Gastrocnemius medialis (tissue), 4 donors: ENCODE results near the gene CDK5RAP1. TPM values are rescaled to one million over a fixed set of nuclear protein-coding genes. Genes with fewer than 3 reads are reported as not detected.
A peak's percentile ranks its signal among the peaks of the same experiment; 100 is the strongest.
"Not testable (repeated sequence)": the region's sequence is repeated elsewhere in the genome, so short reads cannot be mapped to it uniquely, and the experiment has no call there.

Experiments
- ATAC-seq, 2 donors: fragments of 150-250 bp; one replicate each; pipeline ENCODE4 v1.9.1; 2016
- DNase-seq, 2 donors: peaks; one replicate each; pipeline ENCODE4 v3.0.0-alpha.2; 2019
- H3K27ac ChIP-seq, 4 donors: fragments of 200-600 bp; sonication (generic); 1 replicate in 1 of 4; 2 replicates in 3 of 4; pipeline ENCODE4 v1.5.1; 2016 to 2018; ENCODE audit warnings: mild to moderate bottlenecking in 2 of 4, moderate library complexity in 1 of 4
- H3K27me3 ChIP-seq, 3 donors: fragments of 200-600 bp; sonication (generic) in 2 of 3; 1 replicate in 1 of 3; 2 replicates in 2 of 3; pipeline versions ENCODE4 v1.5.1 to v1.6.0; 2016 to 2019; ENCODE audit warnings: mild to moderate bottlenecking in 1 of 3, moderate library complexity in 1 of 3
- H3K36me3 ChIP-seq, 2 donors: fragments of 200-600 bp; sonication (generic) in 1 of 2; one replicate each; pipeline ENCODE4 v1.5.1; 2017 to 2018
- H3K4me1 ChIP-seq, 2 donors: fragments of 200-600 bp; sonication (generic) in 1 of 2; one replicate each; pipeline ENCODE4 v1.5.1; 2016 to 2017; ENCODE audit warnings: mild to moderate bottlenecking in 2 of 2
- H3K4me3 ChIP-seq, 4 donors: fragments of 200-600 bp; sonication (generic) in 3 of 4; 1 replicate in 1 of 4; 2 replicates in 3 of 4; pipeline ENCODE4 v1.5.1; 2016 to 2019; ENCODE audit warnings: mild to moderate bottlenecking in 2 of 4
- H3K9me3 ChIP-seq, 3 donors: fragments of 200-600 bp; sonication (generic) in 2 of 3; 1 replicate in 1 of 3; 2 replicates in 2 of 3; pipeline ENCODE4 v1.5.1; 2016 to 2019
- POLR2A ChIP-seq, 2 donors: fragments of 450-650 bp; IDR thresholded peaks; one replicate each; pipeline ENCODE4 v1.6.1; 2017; ENCODE audit warnings: antibody characterized with exemption in 2 of 2, mild to moderate bottlenecking in 2 of 2, moderate library complexity in 2 of 2
- in situ Hi-C, 4 donors: fragments of 200-750 bp; cut with MboI; loops; one replicate each; pipeline versions ENCODE4 v1.15.0 to v1.8.0; 2017; ENCODE audit warnings: low sequenced_read_pairs in 4 of 4
- intact Hi-C: fragments of 100-400 bp; cut with DNase I; formaldehyde crosslinking; loops from one replicate; pipeline ENCODE4 v1.15.1; 2023; ENCODE audit warnings: low total_unique reads
- total RNA-seq, 4 donors: library from RNA; depleted of rRNA; stranded (reverse); fragments of >200 nt; gene quantifications; one replicate each; pipeline versions ENCODE4 v1.1.0 to v1.2.3, GENCODE V29; 2016
- TF ChIP-seq, protein P1 (sequence below), 5 experiments: fragments of 450-650 bp in 3 of 5; fragments of 200-600 bp in 2 of 5; sonication (generic) in 2 of 5; IDR thresholded peaks in 4 of 5; conservative IDR thresholded peaks in 1 of 5; 1 replicate in 4 of 5; 2 replicates in 1 of 5; pipeline ENCODE4 v1.5.1; 2016 to 2019; ENCODE audit warnings: antibody characterized with exemption in 5 of 5, mild to moderate bottlenecking in 3 of 5, moderate library complexity in 3 of 5

The CDK5RAP1 gene
- total RNA-seq, 4 donors from 2014 or later: 23.2 to 27.6 (median 25.8) TPM

DNA sequence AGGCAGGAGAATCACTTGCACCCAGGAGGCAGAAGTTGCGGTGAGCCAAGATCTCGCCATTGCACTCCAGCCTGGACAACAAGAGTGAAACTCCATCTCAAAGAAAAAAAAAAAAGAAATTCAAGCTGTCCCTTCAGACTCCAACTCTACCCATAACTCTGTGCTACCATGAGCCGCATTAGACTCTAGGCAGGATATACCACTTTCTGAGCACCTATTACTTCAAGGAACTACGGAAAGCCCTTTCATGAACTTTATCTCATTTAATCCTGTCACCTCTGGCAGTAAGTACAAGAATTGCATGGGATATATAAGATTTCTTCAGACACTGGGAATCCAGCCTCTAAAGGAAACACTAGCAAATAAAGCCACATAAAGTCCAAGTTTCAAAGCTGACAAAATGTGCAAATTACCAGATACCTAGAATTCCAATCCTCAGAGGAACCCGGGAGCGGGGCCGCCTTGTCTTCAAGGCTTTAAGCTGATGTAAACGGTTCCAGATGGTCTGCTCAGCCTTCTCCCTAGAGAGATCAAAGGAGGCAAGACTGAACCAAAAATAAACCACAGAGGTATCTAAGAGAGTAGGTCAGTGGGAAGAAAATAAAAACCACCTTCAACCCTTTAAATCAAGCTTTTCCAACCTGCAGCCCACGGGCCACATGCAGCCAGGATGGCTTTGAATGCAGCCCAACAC is 9.4 kb downstream of the CDK5RAP1 start:
- H3K27ac ChIP-seq: peak overlapping the region in 1 of 4 donors; percentile 10
- DNase-seq (no peak), ATAC-seq (no peak)
- peaks cover 0 to 44% of the 10 kb centered on the region in 2 donors for H3K36me3 ChIP-seq
- intact Hi-C loops: no loop called here
- H3K27me3 ChIP-seq: no peaks in the 10 kb centered on the region
- H3K9me3 ChIP-seq: no peaks in the 10 kb centered on the region
- H3K4me1 ChIP-seq: peaks cover 0 to 8% of the 10 kb centered on the region in 2 donors
- in situ Hi-C loops: no loop called here
- H3K4me3 ChIP-seq: no peak overlapping the region
- TF ChIP-seq, protein P1, sequence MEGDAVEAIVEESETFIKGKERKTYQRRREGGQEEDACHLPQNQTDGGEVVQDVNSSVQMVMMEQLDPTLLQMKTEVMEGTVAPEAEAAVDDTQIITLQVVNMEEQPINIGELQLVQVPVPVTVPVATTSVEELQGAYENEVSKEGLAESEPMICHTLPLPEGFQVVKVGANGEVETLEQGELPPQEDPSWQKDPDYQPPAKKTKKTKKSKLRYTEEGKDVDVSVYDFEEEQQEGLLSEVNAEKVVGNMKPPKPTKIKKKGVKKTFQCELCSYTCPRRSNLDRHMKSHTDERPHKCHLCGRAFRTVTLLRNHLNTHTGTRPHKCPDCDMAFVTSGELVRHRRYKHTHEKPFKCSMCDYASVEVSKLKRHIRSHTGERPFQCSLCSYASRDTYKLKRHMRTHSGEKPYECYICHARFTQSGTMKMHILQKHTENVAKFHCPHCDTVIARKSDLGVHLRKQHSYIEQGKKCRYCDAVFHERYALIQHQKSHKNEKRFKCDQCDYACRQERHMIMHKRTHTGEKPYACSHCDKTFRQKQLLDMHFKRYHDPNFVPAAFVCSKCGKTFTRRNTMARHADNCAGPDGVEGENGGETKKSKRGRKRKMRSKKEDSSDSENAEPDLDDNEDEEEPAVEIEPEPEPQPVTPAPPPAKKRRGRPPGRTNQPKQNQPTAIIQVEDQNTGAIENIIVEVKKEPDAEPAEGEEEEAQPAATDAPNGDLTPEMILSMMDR (IDR thresholded peaks at IDR 0.05 in 4 of 5, conservative IDR thresholded peaks at IDR 0.05 in 1 of 5): no peak
- TF ChIP-seq POLR2A (IDR thresholded peaks at IDR 0.05): no peak

DNA sequence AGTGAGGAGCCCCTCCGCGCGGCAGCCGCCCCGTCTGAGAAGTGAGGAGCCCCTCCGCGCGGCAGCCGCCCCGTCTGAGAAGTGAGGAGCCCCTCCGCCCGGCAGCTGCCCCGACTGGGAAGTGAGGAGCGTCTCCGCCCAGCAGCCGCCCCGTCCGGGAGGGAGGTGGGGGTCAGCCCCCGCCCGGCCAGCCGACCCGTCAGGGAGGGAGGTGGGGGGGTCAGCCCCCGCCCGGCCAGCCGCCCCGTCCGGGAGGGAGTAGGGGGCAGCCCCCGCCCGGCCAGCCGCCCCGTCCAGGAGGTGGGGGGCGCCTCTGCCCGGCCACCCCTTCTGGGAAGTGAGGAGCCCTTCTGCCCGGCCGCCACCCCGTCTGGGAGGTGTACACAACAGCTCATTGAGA is 12.0 kb downstream of the CDK5RAP1 start:
- H3K27ac ChIP-seq, H3K9me3 ChIP-seq, in situ Hi-C loops, H3K4me3 ChIP-seq, intact Hi-C loops, ATAC-seq, H3K4me1 ChIP-seq, DNase-seq, H3K27me3 ChIP-seq: not testable (repeated sequence)
- peaks cover 0 to 51% of the 10 kb centered on the region in 2 donors for H3K36me3 ChIP-seq

DNA sequence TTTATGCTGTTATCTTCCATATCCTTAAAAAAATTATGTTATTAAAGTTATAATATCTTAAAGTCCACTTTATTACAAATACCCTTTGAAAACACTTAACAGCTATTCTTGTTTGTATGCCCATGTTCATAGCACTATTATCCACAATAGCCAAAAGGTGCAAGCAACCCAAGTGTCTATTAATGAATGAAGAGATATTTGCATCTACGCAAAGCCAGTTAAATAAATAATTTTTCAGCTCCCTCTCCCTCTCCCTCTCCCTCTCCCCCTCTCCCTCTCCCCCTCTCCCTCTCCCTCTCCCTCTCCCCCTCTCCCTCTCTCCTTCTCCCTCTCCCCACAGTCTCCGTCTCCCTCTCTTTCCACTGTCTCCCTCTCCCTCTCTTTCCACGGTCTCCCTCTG is 13.1 kb downstream of the CDK5RAP1 start:
- ATAC-seq: no peak

DNA sequence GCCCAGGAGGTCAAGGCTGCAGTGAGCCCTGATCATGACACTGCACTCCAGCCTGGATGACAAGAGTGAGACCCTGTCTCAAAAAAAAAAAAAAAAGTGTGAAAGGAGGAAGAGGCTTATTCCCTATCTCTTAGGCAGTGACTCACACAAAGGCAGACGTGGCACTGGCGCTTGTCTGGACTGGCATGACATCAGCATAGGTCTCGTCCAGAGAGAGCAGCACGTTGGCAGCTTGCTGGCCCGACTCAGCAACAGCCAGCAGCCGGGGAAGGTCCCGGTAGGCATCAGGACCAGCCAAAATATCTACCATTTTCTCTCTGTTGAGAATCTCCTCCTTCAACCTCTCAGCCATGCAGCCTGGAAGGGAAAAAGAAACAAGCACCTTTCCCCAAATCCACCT is 14.1 kb downstream of the CDK5RAP1 start:
- ATAC-seq (peak; percentile 69 to 71), DNase-seq (peak in 1 of 2 donors; percentile 63)
- TF ChIP-seq, protein P1 (IDR thresholded peaks at IDR 0.05 in 4 of 5, conservative IDR thresholded peaks at IDR 0.05 in 1 of 5): no peak
- TF ChIP-seq POLR2A (IDR thresholded peaks at IDR 0.05): no peak
- H3K9me3 ChIP-seq: no peaks in the 10 kb centered on the region
- no peaks in the 10 kb centered on the region for H3K4me1 ChIP-seq
- H3K27me3 ChIP-seq: no peaks in the 10 kb centered on the region
- intact Hi-C loops: no loop called here
- in situ Hi-C loops: no loop called here
- peak overlapping the region in 1 of 4 donors; percentile 1 for H3K27ac ChIP-seq
- H3K4me3 ChIP-seq: no peak overlapping the region
- peaks cover 0 to 58% of the 10 kb centered on the region in 2 donors for H3K36me3 ChIP-seq

More for the DNA sequence above, 13.1 kb downstream of the CDK5RAP1 start:
- H3K36me3 ChIP-seq: peaks cover 0 to 48% of the 10 kb centered on the region in 2 donors
- H3K27me3 ChIP-seq: no peaks in the 10 kb centered on the region
- in situ Hi-C loops: no loop called here
- no peaks in the 10 kb centered on the region for H3K9me3 ChIP-seq
- no peaks in the 10 kb centered on the region for H3K4me1 ChIP-seq
- DNase-seq: no peak
- H3K27ac ChIP-seq: no peak overlapping the region
- intact Hi-C loops: no loop called here
- no peak overlapping the region for H3K4me3 ChIP-seq
- no peak for TF ChIP-seq POLR2A (IDR thresholded peaks at IDR 0.05)
- TF ChIP-seq, protein P1 (IDR thresholded peaks at IDR 0.05 in 4 of 5, conservative IDR thresholded peaks at IDR 0.05 in 1 of 5): no peak

DNA sequence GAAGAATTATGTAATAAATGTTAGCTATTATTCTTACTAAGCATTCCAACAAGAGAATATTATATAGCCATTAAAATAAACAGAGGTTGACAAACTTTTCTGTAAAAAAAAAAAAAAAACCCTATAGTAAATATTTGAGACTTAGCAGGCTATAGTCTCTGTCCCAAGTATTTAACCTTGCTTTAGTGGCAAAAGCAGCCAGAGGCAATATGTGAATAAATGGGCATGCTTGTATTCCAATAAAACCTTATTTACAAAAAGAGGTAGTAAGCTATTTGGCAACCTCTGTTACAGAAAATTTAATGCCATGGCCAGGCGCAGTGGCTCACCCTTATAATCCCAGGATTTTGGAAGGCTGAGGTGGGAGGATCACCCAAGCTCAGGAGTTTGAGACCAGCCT is 14.6 kb downstream of the CDK5RAP1 start:
- Histone ChIP-seq H3K4me3 (no peak overlapping the region), H3K36me3 (peaks cover 0 to 58% of the 10 kb centered on the region in 2 donors), H3K27me3 (no peaks in the 10 kb centered on the region), H3K9me3 (no peaks in the 10 kb centered on the region), H3K27ac (no peak overlapping the region), H3K4me1 (no peaks in the 10 kb centered on the region)
- ATAC-seq: no peak
- DNase-seq: no peak
- TF ChIP-seq, protein P1 (IDR thresholded peaks at IDR 0.05 in 4 of 5, conservative IDR thresholded peaks at IDR 0.05 in 1 of 5): no peak
- TF ChIP-seq POLR2A (IDR thresholded peaks at IDR 0.05): no peak
- in situ Hi-C loops (no loop called here), intact Hi-C loops (no loop called here)
